ENCODE results near the gene ST3GAL3.

DNA sequence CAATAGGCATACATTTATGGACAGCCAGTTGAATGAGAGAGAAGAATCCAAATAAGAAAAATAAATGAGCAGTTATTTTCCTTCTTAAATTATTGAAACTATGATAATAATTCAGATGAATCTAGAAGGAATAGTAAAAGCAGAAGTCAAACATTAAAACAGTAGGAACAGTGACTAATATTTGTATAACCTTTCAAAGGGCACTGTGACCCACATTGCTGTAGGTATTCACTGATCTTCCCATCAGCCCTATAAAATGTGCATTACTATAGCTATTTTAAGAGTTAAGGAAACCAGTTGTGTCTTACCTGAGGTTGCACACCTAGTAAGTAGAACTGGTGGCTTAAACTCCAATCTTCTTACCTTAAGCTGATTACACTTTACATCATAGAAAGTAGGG lies 123.5 kb downstream of the ST3GAL3 start:
- TF ChIP-seq YY1 (IDR thresholded peaks at IDR 0.05; ENCODE audit: insufficient read depth, insufficient read length) (no peak), ZNF274 (IDR thresholded peaks at IDR 0.05; ENCODE audit: low read depth, low read length) (no peak), SUZ12 (IDR thresholded peaks at IDR 0.05; ENCODE audit: extremely low read depth, insufficient read depth, insufficient read length) (no peak)

All from NT2/D1 (cell line).